PC-9 (cell line): Measurements from ENCODE around the gene PHRF1. TPM values are rescaled to one million over a fixed set of nuclear protein-coding genes. Genes with fewer than 3 reads are reported as not detected.

Source experiments
- BruUV-seq: library from RNA; stranded (reverse); fragments of 400-500 nt; replicated peaks from 2 replicates; lab custom pipeline; 2021; lab: Mats Ljungman, UMichigan
- CTCF ChIA-PET: fragments of 300-600 bp; sonication (Branson Sonifier 250); formaldehyde crosslinking; loops from one replicate; lab custom pipeline; 2022; ENCODE audit warnings: antibody characterized with exemption; lab: Charles Lee
- POLR2A ChIA-PET: fragments of 300-600 bp; sonication (Branson Sonifier 250); formaldehyde crosslinking; loops from one replicate; lab custom pipeline; 2022; ENCODE audit warnings: antibody characterized with exemption; ENCODE audit not compliant: unreplicated experiment; lab: Charles Lee
- DNase-seq, 2 experiments: peaks; one replicate each; pipeline versions ENCODE4 v3.0.0 to v3.0.0-alpha.2; 2015 to 2022; ENCODE audit warnings: mixed read lengths in 1 of 2
- H2AFZ ChIP-seq: fragments of 200-600 bp; sonication (generic); 2 replicates; pipeline ENCODE4 v1.8.1; 2017; ENCODE audit warnings: antibody characterized with exemption
- H3F3A ChIP-seq: fragments of 200-600 bp; sonication (generic); 2 replicates; pipeline ENCODE4 v1.8.1; 2017; ENCODE audit warnings: antibody characterized with exemption, mild to moderate bottlenecking, low read depth; ENCODE audit not compliant: insufficient read depth
- H3K27ac ChIP-seq: fragments of 200-600 bp; sonication (generic); 2 replicates; pipeline ENCODE4 v1.6.1; 2016; ENCODE audit warnings: mixed run types
- H3K27me3 ChIP-seq: fragments of 200-600 bp; sonication (generic); 2 replicates; pipeline ENCODE4 v1.6.1; 2016; ENCODE audit warnings: low read depth, mixed run types; ENCODE audit not compliant: insufficient read depth
- H3K36me3 ChIP-seq: fragments of 200-600 bp; sonication (generic); 2 replicates; pipeline ENCODE4 v1.6.1; 2016; ENCODE audit warnings: low read depth, mixed run types
- H3K4me1 ChIP-seq: fragments of 200-600 bp; sonication (generic); replicated peaks from 2 replicates; pipeline ENCODE4 v1.6.1; 2016; ENCODE audit warnings: mixed run types; ENCODE audit not compliant: insufficient read depth
- H3K4me2 ChIP-seq: fragments of 200-600 bp; sonication (generic); 2 replicates; pipeline ENCODE4 v1.6.1; 2017; ENCODE audit warnings: mixed run types
- H3K4me3 ChIP-seq: fragments of 200-600 bp; sonication (generic); 2 replicates; pipeline ENCODE4 v1.6.1; 2016; ENCODE audit warnings: mixed run types
- H3K79me2 ChIP-seq: fragments of 200-600 bp; sonication (generic); 2 replicates; pipeline ENCODE4 v1.6.1; 2017; ENCODE audit warnings: low read depth, mixed run types
- H3K9me2 ChIP-seq: fragments of 200-600 bp; sonication (generic); 2 replicates; pipeline ENCODE4 v1.8.1; 2017; ENCODE audit warnings: mild to moderate bottlenecking; ENCODE audit not compliant: insufficient read depth
- H3K9me3 ChIP-seq: fragments of 200-600 bp; sonication (generic); 2 replicates; pipeline ENCODE4 v1.8.1; 2016; ENCODE audit warnings: low read depth; ENCODE audit not compliant: insufficient read depth
- H4K20me1 ChIP-seq: fragments of 200-600 bp; sonication (generic); 2 replicates; pipeline ENCODE4 v1.8.1; 2017; ENCODE audit not compliant: insufficient read depth
- EZH2 ChIP-seq: fragments of 200-600 bp; sonication (generic); IDR thresholded peaks from 2 replicates; pipeline ENCODE4 v1.8.0; 2017; ENCODE audit warnings: antibody characterized with exemption, low read depth
- intact Hi-C: fragments of 100-400 bp; cut with micrococcal nuclease; formaldehyde crosslinking; loops from one replicate; pipeline ENCODE4 v1.10.0; 2022; ENCODE audit not compliant: unreplicated experiment
- total RNA-seq: library from RNA; stranded (reverse); gene quantifications from 2 replicates; pipeline ENCODE4 v1.2.3, GENCODE V29; 2021
- TF ChIP-seq, protein P1 (sequence below): fragments of 200-600 bp; sonication (generic); conservative IDR thresholded peaks from 2 replicates; pipeline ENCODE4 v1.6.1; 2017; ENCODE audit warnings: mixed run types, antibody characterized with exemption, mild to moderate bottlenecking, moderate library complexity

The PHRF1 gene
- total RNA-seq, 1 experiment from 2014 or later, result 21.7 TPM

DNA sequence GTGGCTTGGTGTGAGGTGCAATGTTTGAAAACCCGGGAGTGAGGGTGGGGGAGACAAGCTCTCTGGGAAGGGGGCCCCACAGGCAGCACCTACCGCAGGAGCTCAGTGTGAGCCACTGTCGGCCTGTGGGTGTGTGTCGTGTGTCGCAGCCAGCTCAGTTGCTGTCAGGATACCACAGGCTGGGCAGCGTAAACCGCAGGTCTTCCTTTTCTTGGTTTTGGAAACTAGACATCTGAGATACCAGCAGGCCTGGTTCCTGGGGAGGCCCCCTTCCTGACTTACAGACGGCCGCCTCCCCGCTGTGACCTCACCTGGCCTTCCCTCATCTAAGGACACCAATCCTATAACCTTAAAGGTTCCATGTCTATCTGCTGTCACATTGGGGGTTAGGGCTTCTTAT lies 20.1 kb downstream of the PHRF1 start:
- no peaks in the 10 kb centered on the region for H3K36me3 ChIP-seq
- no peaks in the 10 kb centered on the region for H3K79me2 ChIP-seq
- DNase-seq, result no peak
- no peak overlapping the region for H3K27ac ChIP-seq
- no peaks in the 10 kb centered on the region for H3K27me3 ChIP-seq
- H3K4me2 ChIP-seq, result no peak overlapping the region
- H3K9me3 ChIP-seq, result no peaks in the 10 kb centered on the region
- H3K4me1 ChIP-seq, result no peaks in the 10 kb centered on the region
- CTCF ChIA-PET, result no interaction called here
- H3K9me2 ChIP-seq, result no peaks in the 10 kb centered on the region
- no TSS peak for BruUV-seq
- H4K20me1 ChIP-seq, result peaks cover 4% of the 10 kb centered on the region
- H2AFZ ChIP-seq, result no peak overlapping the region
- POLR2A ChIA-PET, result no interaction called here
- intact Hi-C loops, result no loop called here
- no peak overlapping the region for H3K4me3 ChIP-seq
- TF ChIP-seq, protein P1, sequence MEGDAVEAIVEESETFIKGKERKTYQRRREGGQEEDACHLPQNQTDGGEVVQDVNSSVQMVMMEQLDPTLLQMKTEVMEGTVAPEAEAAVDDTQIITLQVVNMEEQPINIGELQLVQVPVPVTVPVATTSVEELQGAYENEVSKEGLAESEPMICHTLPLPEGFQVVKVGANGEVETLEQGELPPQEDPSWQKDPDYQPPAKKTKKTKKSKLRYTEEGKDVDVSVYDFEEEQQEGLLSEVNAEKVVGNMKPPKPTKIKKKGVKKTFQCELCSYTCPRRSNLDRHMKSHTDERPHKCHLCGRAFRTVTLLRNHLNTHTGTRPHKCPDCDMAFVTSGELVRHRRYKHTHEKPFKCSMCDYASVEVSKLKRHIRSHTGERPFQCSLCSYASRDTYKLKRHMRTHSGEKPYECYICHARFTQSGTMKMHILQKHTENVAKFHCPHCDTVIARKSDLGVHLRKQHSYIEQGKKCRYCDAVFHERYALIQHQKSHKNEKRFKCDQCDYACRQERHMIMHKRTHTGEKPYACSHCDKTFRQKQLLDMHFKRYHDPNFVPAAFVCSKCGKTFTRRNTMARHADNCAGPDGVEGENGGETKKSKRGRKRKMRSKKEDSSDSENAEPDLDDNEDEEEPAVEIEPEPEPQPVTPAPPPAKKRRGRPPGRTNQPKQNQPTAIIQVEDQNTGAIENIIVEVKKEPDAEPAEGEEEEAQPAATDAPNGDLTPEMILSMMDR, result no peak
- TF ChIP-seq EZH2, result no peak
- no peaks in the 10 kb centered on the region for H3F3A ChIP-seq

- no peak overlapping the region for H3K4me3 ChIP-seq
- peaks cover 4% of the 10 kb centered on the region for H4K20me1 ChIP-seq
- no peak overlapping the region for H3K27ac ChIP-seq
- CTCF ChIA-PET, result no interaction called here
- H3K79me2 ChIP-seq, result no peaks in the 10 kb centered on the region
- H2AFZ ChIP-seq, result no peak overlapping the region
- no peaks in the 10 kb centered on the region for H3K4me1 ChIP-seq
- POLR2A ChIA-PET, result no interaction called here
- no peak for TF ChIP-seq EZH2
- TF ChIP-seq, protein P1, result no peak; the same call in 1 of the 2 replicates
- H3F3A ChIP-seq, result no peaks in the 10 kb centered on the region
- BruUV-seq, result no TSS peak
- H3K27me3 ChIP-seq, result no peaks in the 10 kb centered on the region
- no peaks in the 10 kb centered on the region for H3K9me2 ChIP-seq
- H3K36me3 ChIP-seq, result no peaks in the 10 kb centered on the region
- no peak overlapping the region for H3K4me2 ChIP-seq
- intact Hi-C loops, result no loop called here
- no peaks in the 10 kb centered on the region for H3K9me3 ChIP-seq
- DNase-seq, result no peak
Measured at GRCh38 chr11:597166-597725, 21.0 kb downstream of the PHRF1 start.

GRCh38 chr11:598005-598680 lies 21.9 kb downstream of the PHRF1 start:
- H4K20me1 ChIP-seq, result peaks cover 4% of the 10 kb centered on the region
- BruUV-seq, result no TSS peak

More at GRCh38 chr11:598005-598680, 21.9 kb downstream of the PHRF1 start:
- Histone ChIP-seq H3K4me1 (no peaks in the 10 kb centered on the region), H3K36me3 (no peaks in the 10 kb centered on the region), H3F3A (no peaks in the 10 kb centered on the region), H3K27me3 (no peaks in the 10 kb centered on the region), H3K27ac (no peak overlapping the region), H3K79me2 (no peaks in the 10 kb centered on the region), H2AFZ (no peak overlapping the region), H3K4me3 (no peak overlapping the region), H3K4me2 (no peak overlapping the region), H3K9me2 (no peaks in the 10 kb centered on the region), H3K9me3 (no peaks in the 10 kb centered on the region)
- CTCF ChIA-PET, result no interaction called here
- TF ChIP-seq, protein P1, result no peak
- TF ChIP-seq EZH2, result no peak
- no peak for DNase-seq
- intact Hi-C loops, result no loop called here
- POLR2A ChIA-PET, result no interaction called here
